BLaER1 treated with 17β-estradiol and CSF1 and Interleukin-3, amounts not matched to agents 10 nM and 100 nM (cell line): ENCODE measurements around the gene ACSF3.
A peak's percentile ranks its signal among the peaks of the same experiment; 100 is the strongest.

ENCODE experiments used
- H3K27ac ChIP-seq, 11 experiments: shearing (Covaris generic); formaldehyde crosslinking; 2 replicates each; pipeline ENCODE4 v1.8.1; 2022
- H3K27me3 ChIP-seq, 11 experiments: shearing (Covaris generic); formaldehyde crosslinking; 2 replicates each; pipeline ENCODE4 v1.8.1; 2022
- H3K36me3 ChIP-seq, 11 experiments: shearing (Covaris generic); formaldehyde crosslinking; 2 replicates each; pipeline ENCODE4 v1.8.1; 2022
- H3K4me1 ChIP-seq, 10 experiments: shearing (Covaris generic); formaldehyde crosslinking; 2 replicates each; pipeline ENCODE4 v1.8.1; 2022
- H3K4me2 ChIP-seq, 11 experiments: shearing (Covaris generic); formaldehyde crosslinking; 2 replicates each; pipeline ENCODE4 v1.8.1; 2022
- H3K4me3 ChIP-seq, 10 experiments: shearing (Covaris generic); formaldehyde crosslinking; 2 replicates each; pipeline ENCODE4 v1.8.1; 2022
- H3K9ac ChIP-seq, 11 experiments: shearing (Covaris generic); formaldehyde crosslinking; 2 replicates each; pipeline ENCODE4 v1.8.1; 2022
- H3K9me3 ChIP-seq, 11 experiments: shearing (Covaris generic); formaldehyde crosslinking; replicated peaks in 1 of 11; 2 replicates each; pipeline ENCODE4 v1.8.1; 2022
- H4K20me1 ChIP-seq, 11 experiments: shearing (Covaris generic); formaldehyde crosslinking; 2 replicates each; pipeline ENCODE4 v1.8.1; 2022
- Cebpa-rat ChIP-seq, 11 experiments: shearing (Covaris generic); IDR thresholded peaks; 2 replicates each; pipeline ENCODE4 v1.8.1; 2022

ACSF3 gene

DNA sequence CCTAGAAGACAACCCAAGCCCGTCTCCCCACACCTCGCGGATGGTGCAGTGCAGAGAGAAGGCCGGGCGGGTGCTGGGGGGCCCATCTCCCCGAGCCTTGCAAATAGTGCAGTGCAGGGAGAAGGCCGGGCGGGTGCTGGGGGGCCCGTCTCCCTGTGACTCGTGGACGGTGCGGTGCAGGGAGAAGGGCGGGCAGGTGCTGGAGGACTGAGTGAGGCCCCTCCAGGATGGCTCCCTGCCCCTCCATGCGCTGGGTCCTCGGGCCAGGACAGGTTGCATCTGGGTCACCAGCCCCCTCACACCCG is 40.0 kb upstream of the ACSF3 start:
- Histone ChIP-seq H4K20me1 (peaks cover 0 to 20% (median 0%) of the 10 kb centered on the region in 11 experiments; a peak in 9 of 22 replicates), H3K36me3 (no peaks in the 10 kb centered on the region), H3K27me3 (no peaks in the 10 kb centered on the region), H3K27ac (peak overlapping the region in 6 of 11 experiments; percentile 43 to 67 (median 58); a peak in 5 of 22 replicates), H3K4me2 (peak overlapping the region; percentile 78 to 94 (median 87); a peak in 21 of 22 replicates), H3K9me3 (no peaks in the 10 kb centered on the region), H3K4me3 (no peak overlapping the region), H3K9ac (peak overlapping the region in 1 of 11 experiments; percentile 52; a peak in 2 of 22 replicates), H3K4me1 (peaks cover 34 to 60% (median 51%) of the 10 kb centered on the region in 10 experiments)
- TF ChIP-seq Cebpa-rat (IDR thresholded peaks at IDR 0.05), result no peak

GRCh38 chr16:89054261-89054661 is 39.4 kb upstream of the ACSF3 start:
- Histone ChIP-seq H3K4me2 (peak overlapping the region in 3 of 11 experiments; percentile 78 to 94 (median 94); a peak in 2 of 22 replicates), H3K9me3 (no peaks in the 10 kb centered on the region), H3K27me3 (no peaks in the 10 kb centered on the region), H3K36me3 (no peaks in the 10 kb centered on the region), H3K27ac (no peak overlapping the region), H3K4me3 (no peak overlapping the region), H3K4me1 (peaks cover 34 to 55% (median 47%) of the 10 kb centered on the region in 10 experiments), H3K9ac (no peak overlapping the region), H4K20me1 (peaks cover 0 to 14% (median 0%) of the 10 kb centered on the region in 11 experiments; a peak in 8 of 22 replicates)
- no peak for TF ChIP-seq Cebpa-rat (IDR thresholded peaks at IDR 0.05)

- Histone ChIP-seq H3K9ac (no peak overlapping the region), H3K4me1 (peaks cover 31 to 50% (median 43%) of the 10 kb centered on the region in 10 experiments), H3K27me3 (no peaks in the 10 kb centered on the region), H3K4me2 (no peak overlapping the region), H3K27ac (no peak overlapping the region), H3K4me3 (no peak overlapping the region), H4K20me1 (peaks cover 0 to 10% (median 0%) of the 10 kb centered on the region in 11 experiments; a peak in 6 of 22 replicates), H3K9me3 (no peaks in the 10 kb centered on the region), H3K36me3 (no peaks in the 10 kb centered on the region)
- no peak for TF ChIP-seq Cebpa-rat (IDR thresholded peaks at IDR 0.05)
These were observed 38.9 kb upstream of the ACSF3 start for GRCh38 chr16:89054714-89055113.

DNA sequence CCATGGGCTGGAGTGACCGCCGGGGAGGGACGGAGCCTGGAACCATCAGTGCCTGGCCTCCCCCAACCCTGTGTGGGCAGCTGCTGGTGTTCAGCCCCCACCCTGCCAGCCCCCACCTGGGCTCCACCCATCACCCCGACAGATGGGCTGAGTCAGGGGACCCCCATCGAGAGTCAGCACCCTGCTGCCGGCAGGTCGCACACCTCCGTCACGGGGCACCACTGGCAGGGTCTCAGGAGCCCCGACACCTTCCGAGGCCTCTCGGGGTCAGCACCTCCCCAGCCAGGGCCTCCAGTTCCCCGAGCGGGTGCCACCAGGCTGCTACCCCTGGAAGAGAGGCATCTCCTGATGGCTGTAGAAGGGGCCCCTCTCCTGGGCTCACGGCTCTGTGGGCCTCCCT is 38.3 kb upstream of the ACSF3 start:
- Histone ChIP-seq H3K27me3 (no peaks in the 10 kb centered on the region), H3K27ac (no peak overlapping the region), H3K9ac (no peak overlapping the region), H3K4me2 (no peak overlapping the region), H3K4me3 (no peak overlapping the region), H3K4me1 (peaks cover 26 to 44% (median 37%) of the 10 kb centered on the region in 10 experiments), H4K20me1 (peaks cover 0 to 6% (median 0%) of the 10 kb centered on the region in 11 experiments; a peak in 1 of 22 replicates), H3K36me3 (no peaks in the 10 kb centered on the region), H3K9me3 (no peaks in the 10 kb centered on the region)
- TF ChIP-seq Cebpa-rat (IDR thresholded peaks at IDR 0.05), result no peak

GRCh38 chr16:89055894-89056555 is 37.6 kb upstream of the ACSF3 start:
- Histone ChIP-seq H3K36me3 (no peaks in the 10 kb centered on the region), H3K27me3 (no peaks in the 10 kb centered on the region), H4K20me1 (peaks cover 0 to 6% (median 0%) of the 10 kb centered on the region in 11 experiments; a peak in 2 of 22 replicates), H3K4me2 (no peak overlapping the region), H3K4me1 (peaks cover 25 to 42% (median 30%) of the 10 kb centered on the region in 10 experiments), H3K9ac (no peak overlapping the region), H3K9me3 (no peaks in the 10 kb centered on the region), H3K4me3 (no peak overlapping the region), H3K27ac (no peak overlapping the region)
- no peak for TF ChIP-seq Cebpa-rat (IDR thresholded peaks at IDR 0.05)

DNA sequence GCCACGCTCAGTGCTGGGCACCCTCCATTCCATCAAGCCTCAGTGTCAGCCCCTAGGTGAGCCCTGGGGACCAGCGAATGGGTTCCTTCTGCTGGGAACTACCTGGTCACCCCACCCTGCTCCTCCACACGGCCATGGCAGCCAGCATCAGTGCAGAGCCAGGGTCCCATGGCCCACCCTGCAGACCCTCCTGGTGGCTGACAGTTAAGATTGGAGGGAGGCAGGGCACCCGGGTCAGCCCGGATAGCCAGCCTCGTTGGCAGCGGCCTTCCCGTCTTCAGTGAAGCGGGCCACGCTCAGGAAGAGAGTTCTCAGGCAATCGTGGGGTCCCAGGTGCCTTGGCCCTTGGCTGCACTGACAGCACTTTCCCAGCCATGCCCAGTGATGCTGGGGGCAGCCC is 37.1 kb upstream of the ACSF3 start:
- Histone ChIP-seq H3K4me3 (no peak overlapping the region), H3K4me2 (no peak overlapping the region), H3K27me3 (no peaks in the 10 kb centered on the region), H3K36me3 (no peaks in the 10 kb centered on the region), H3K4me1 (peaks cover 21 to 43% (median 26%) of the 10 kb centered on the region in 10 experiments), H3K9me3 (no peaks in the 10 kb centered on the region), H3K9ac (no peak overlapping the region), H4K20me1 (peaks cover 0 to 5% (median 0%) of the 10 kb centered on the region in 11 experiments; a peak in 2 of 22 replicates), H3K27ac (no peak overlapping the region)
- TF ChIP-seq Cebpa-rat (IDR thresholded peaks at IDR 0.05), result no peak

DNA sequence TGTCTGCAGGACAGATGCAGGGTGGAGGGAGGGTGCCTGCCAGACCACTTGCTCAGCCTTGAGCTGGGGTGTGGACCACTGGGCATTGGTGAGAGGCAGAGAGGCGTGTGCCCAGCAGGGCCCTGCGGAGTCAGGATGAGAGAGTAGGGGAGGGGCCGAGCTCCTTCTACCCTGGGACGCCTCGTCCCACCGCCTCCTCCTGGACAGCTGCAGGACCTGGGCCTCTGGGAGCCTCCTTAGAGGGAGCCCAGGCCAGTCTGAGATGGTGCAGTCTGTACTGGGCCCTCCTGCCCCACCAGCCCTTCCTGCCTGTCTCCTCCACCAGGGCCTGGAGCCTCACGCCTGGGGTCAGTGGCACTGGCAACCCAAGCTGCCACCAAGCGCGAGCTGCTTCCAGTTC is 35.9 kb upstream of the ACSF3 start:
- Histone ChIP-seq H4K20me1 (no peaks in the 10 kb centered on the region; a peak in 1 of 22 replicates), H3K27ac (no peak overlapping the region), H3K9me3 (no peaks in the 10 kb centered on the region), H3K36me3 (no peaks in the 10 kb centered on the region), H3K4me1 (peaks cover 11 to 39% (median 23%) of the 10 kb centered on the region in 10 experiments), H3K9ac (0 out of 22 replicates have a peak overlapping the region, but pooled peaks of 1 of the 11 experiments have one; percentile 29), H3K27me3 (no peaks in the 10 kb centered on the region), H3K4me3 (no peak overlapping the region), H3K4me2 (0 out of 22 replicates have a peak overlapping the region, but pooled peaks of 1 of the 11 experiments have one; percentile 18)
- TF ChIP-seq Cebpa-rat (IDR thresholded peaks at IDR 0.05), result no peak

DNA sequence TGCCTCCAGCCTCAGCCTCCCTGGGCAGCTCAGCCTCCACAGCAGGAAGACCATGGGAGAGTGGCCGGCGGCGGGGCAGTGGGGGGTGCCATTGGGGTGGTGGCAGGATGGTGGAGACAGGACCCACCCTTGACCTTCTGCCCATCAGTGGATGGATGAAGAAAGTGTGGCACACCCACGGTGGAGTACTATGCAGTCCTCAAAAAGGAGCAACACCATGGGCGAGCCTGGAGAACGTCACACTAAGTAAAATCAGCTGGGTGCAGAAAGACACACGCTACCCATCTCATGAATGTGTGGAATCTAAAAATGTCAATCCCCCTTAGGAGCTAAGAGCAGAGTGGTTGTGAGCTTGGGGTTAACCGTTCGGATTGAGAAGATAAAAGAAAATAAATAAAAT is 34.8 kb upstream of the ACSF3 start:
- no peak overlapping the region for H3K4me2 ChIP-seq
- no peak for TF ChIP-seq Cebpa-rat (IDR thresholded peaks at IDR 0.05)
- H3K4me1 ChIP-seq, result peaks cover under 1 to 30% (median 16%) of the 10 kb centered on the region in 10 experiments; a peak in 18 of 20 replicates
- no peaks in the 10 kb centered on the region for H3K36me3 ChIP-seq
- H3K9me3 ChIP-seq, result no peaks in the 10 kb centered on the region
- H3K9ac ChIP-seq, result no peak overlapping the region
- no peak overlapping the region for H3K27ac ChIP-seq
- no peaks in the 10 kb centered on the region; a peak in 1 of 22 replicates for H4K20me1 ChIP-seq
- H3K4me3 ChIP-seq, result no peak overlapping the region
- no peaks in the 10 kb centered on the region for H3K27me3 ChIP-seq

GRCh38 chr16:89060207-89060794 is 33.4 kb upstream of the ACSF3 start:
- TF ChIP-seq Cebpa-rat (IDR thresholded peaks at IDR 0.05), result no peak
- Histone ChIP-seq H3K27me3 (no peaks in the 10 kb centered on the region), H3K4me1 (peaks cover 6 to 44% (median 28%) of the 10 kb centered on the region in 10 experiments), H3K4me3 (no peak overlapping the region), H3K4me2 (no peak overlapping the region; a peak in 1 of 22 replicates), H3K27ac (no peak overlapping the region), H4K20me1 (peaks cover 0 to 5% (median 0%) of the 10 kb centered on the region in 11 experiments; a peak in 1 of 22 replicates), H3K9me3 (no peaks in the 10 kb centered on the region), H3K36me3 (no peaks in the 10 kb centered on the region), H3K9ac (no peak overlapping the region)
